Measurements from ENCODE around the gene ZNF470. TPM values are rescaled to one million over a fixed set of nuclear protein-coding genes. Genes with fewer than 3 reads are reported as not detected.

The ZNF470 gene
- total RNA-seq, 4 donors from 2014 or later = 2.0 to 3.0 (median 2.5) TPM

DNA sequence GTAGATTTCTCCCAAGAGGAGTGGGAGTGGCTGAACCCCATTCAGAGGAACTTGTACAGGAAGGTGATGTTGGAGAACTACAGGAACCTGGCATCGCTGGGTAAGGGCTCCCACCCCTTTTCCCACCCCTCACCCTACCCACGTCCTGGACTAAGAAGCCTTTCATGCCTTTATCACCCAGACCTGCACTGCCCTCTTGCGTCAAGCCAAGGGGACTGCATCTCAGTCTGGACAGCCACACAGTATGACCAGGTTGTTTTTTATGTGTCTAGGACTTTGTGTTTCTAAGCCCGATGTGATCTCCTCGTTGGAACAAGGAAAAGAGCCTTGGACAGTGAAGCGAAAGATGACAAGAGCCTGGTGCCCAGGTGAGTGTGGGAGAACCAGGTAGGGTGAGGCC is 19.7 kb upstream of the ZNF470 start:
- no peak for TF ChIP-seq CTCF (IDR thresholded peaks at IDR 0.05)
- DNase-seq (ENCODE audit: low spot score) (no peak), ATAC-seq (ENCODE audit: low FRiP score) (no peak)

DNA sequence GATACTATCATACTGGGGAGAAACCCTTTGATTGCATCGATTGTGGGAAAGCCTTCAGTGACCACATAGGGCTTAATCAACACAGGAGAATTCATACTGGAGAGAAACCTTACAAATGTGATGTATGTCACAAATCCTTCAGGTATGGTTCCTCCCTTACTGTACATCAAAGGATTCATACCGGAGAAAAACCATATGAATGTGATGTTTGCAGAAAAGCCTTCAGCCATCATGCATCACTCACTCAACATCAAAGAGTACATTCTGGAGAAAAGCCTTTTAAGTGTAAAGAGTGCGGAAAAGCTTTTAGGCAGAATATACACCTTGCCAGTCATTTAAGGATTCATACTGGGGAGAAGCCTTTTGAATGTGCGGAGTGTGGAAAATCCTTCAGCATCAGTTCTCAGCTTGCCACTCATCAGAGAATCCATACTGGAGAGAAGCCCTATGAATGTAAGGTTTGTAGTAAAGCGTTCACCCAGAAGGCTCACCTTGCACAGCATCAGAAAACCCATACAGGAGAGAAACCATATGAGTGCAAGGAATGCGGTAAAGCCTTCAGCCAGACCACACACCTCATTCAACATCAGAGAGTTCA is 12.9 kb upstream of the ZNF470 start:
- no peak for DNase-seq (ENCODE audit: low spot score)
- ATAC-seq (ENCODE audit: low FRiP score) = no peak
- TF ChIP-seq CTCF (IDR thresholded peaks at IDR 0.05) = no peak

GRCh38 chr19:56562766-56563165 is 4.5 kb upstream of the ZNF470 start:
- no peak for TF ChIP-seq CTCF (IDR thresholded peaks at IDR 0.05)
- DNase-seq (ENCODE audit: low spot score) (no peak), ATAC-seq (ENCODE audit: low FRiP score) (no peak)

- TF ChIP-seq CTCF (IDR thresholded peaks at IDR 0.05) = no peak
- DNase-seq (ENCODE audit: low spot score) (no peak), ATAC-seq (ENCODE audit: low FRiP score) (peak; percentile 51)
Measured at GRCh38 chr19:56566904-56567273, 379 bp upstream of the ZNF470 start.

GRCh38 chr19:56572589-56572988 is 5.3 kb downstream of the ZNF470 start:
- ATAC-seq (ENCODE audit: low FRiP score) (no peak), DNase-seq (ENCODE audit: low spot score) (no peak)
- TF ChIP-seq CTCF (IDR thresholded peaks at IDR 0.05) = no peak

GRCh38 chr19:56573914-56574313 is 6.6 kb downstream of the ZNF470 start:
- DNase-seq (ENCODE audit: low spot score) = no peak
- TF ChIP-seq CTCF (IDR thresholded peaks at IDR 0.05) = no peak
- ATAC-seq (ENCODE audit: low FRiP score) = no peak

GRCh38 chr19:56577719-56578602 is 10.7 kb downstream of the ZNF470 start:
- ATAC-seq (ENCODE audit: low FRiP score) = no peak
- no peak for TF ChIP-seq CTCF (IDR thresholded peaks at IDR 0.05)
- no peak for DNase-seq (ENCODE audit: low spot score)
